ENCODE results near the gene FAM236D.
"Not testable (repeated sequence)": the region's sequence is repeated elsewhere in the genome, so short reads cannot be mapped to it uniquely, and the experiment has no call there.

Gene FAM236D

DNA sequence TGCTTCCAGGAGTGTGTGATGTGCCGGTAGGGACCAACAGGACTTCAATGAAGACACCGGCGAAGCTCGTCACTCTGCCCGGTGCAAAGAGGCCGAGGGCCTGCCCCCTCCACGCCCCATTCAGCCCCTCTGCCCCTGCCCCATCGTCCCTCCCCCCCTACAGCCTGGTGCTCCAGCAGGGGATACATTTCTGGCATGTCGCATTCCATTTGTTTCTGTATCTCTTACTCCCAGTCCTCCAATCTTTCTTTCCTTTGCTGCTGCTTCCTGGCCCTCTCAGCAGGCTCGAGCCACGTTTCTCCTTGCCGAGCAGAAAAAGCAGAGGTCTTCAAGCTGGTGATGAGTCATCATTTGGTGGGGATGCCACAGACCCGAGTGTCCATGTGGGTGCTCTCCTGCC, at the start of gene FAM236D:
TSS of gene FAM236D (minus strand) at position 101 of the 400 bp plus-strand sequence. CDS start at position 1, 100 bp downstream.
- POLR2A ChIA-PET (ENCODE audit: low non-redundant PET); DNase-seq (ENCODE audit: low spot score); CTCF ChIA-PET; H3K27ac ChIP-seq: not testable (repeated sequence)

DNA sequence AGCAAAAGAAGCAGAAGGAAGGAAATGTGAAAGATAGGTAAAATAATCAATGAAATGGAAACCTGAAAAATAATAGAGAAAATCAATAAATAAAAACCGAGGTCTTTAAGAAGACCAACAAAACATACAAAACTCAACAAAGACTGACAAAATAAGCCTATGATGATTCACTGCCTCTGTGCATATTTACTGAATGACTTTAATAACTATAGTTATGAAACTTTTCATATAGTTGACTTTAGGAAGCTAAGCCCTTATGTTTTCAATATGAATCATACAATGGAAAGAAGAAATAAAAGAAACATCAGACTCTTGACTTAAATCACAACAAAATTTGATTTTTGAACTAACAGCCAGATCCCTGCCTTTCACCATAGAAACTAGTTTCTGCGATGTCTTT, 29.5 kb upstream of the FAM236D start:
- POLR2A ChIA-PET (ENCODE audit: low non-redundant PET); H3K27ac ChIP-seq; CTCF ChIA-PET; DNase-seq (ENCODE audit: low spot score): not testable (repeated sequence)

DNA sequence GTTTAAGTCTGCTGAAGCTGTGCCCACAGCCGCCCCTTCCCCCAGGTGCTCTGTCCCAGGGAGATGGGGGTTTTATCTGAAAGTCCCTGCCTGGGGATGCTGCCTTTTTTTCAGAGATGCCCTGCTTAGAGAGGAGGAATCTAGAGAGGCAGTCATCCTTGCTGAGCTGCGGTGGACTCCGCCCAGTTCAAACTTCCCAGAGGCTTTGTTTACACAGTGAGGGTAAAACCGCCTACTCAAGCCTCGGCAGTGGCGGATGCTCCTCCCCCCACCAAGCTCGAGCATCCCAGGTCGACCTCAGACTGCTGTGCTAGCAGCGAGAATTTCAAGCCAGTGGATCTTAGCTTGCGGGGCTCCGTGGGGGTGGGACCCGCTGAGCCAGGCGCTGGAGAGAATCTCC, 22.7 kb upstream of the FAM236D start:
- DNase-seq (ENCODE audit: low spot score); CTCF ChIA-PET; POLR2A ChIA-PET (ENCODE audit: low non-redundant PET); H3K27ac ChIP-seq: not testable (repeated sequence)

DNA sequence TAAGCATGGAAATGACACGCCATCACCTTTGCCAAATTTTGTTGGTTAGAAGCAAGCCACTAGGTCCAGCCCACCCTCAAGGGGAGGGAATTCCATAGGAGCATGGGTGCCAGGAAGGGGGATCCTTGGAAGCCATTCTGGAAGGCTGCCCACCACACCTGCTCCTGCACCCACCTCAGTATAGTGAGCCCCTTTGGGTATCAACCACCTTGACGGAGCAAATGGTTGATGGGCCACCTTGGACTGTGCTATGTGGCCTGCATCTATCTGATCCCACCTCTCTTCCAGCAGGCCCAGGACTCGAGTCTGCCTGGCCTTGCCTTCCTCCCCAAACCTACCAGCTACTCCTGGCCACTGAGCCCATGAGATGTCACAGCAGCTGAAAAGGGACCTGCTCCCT, 17.6 kb downstream of the FAM236D start:
- H3K27ac ChIP-seq; POLR2A ChIA-PET (ENCODE audit: low non-redundant PET); DNase-seq (ENCODE audit: low spot score); CTCF ChIA-PET: not testable (repeated sequence)

DNA sequence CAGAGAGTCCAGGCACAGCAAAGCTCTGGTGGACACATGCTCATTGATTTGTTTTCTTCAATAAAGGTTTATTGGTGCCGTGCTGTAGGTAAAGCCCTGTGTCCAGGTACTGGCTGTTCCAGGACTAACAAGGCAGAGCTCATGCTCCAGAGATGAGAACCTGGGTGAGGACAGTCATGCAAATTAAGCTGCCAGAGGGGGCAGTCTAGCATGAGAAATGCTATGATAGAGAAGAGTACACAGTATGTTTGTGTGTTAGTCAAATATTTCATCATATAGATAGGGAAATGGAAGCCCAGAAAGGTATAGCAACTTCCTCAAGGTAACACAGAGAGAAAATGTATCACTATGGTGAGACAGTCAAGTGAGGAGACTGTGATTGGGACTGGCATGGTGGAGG, 19.9 kb downstream of the FAM236D start:
- DNase-seq (ENCODE audit: low spot score); H3K27ac ChIP-seq; CTCF ChIA-PET; POLR2A ChIA-PET (ENCODE audit: low non-redundant PET): not testable (repeated sequence)

DNA sequence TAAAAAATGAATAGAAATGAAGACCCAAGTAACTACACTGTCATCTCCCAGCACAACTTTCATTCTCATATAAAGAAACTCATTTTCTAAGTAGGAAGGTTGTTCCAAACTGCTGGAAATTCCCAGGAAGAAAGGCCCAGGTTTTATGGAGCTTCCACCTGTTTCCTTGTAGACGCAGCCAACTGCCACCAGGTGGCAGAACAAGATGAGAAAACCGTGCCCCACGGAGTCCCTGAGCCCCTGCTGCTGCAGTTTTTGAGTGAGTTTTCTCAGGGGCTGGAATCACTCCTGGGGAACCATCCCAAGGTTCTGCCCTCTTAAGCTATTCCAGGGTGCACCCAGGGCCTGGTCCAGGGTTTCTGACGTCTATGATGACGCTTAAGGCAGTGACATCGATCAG, 24.0 kb downstream of the FAM236D start:
- DNase-seq (ENCODE audit: low spot score); H3K27ac ChIP-seq; CTCF ChIA-PET; POLR2A ChIA-PET (ENCODE audit: low non-redundant PET): not testable (repeated sequence)

DNA sequence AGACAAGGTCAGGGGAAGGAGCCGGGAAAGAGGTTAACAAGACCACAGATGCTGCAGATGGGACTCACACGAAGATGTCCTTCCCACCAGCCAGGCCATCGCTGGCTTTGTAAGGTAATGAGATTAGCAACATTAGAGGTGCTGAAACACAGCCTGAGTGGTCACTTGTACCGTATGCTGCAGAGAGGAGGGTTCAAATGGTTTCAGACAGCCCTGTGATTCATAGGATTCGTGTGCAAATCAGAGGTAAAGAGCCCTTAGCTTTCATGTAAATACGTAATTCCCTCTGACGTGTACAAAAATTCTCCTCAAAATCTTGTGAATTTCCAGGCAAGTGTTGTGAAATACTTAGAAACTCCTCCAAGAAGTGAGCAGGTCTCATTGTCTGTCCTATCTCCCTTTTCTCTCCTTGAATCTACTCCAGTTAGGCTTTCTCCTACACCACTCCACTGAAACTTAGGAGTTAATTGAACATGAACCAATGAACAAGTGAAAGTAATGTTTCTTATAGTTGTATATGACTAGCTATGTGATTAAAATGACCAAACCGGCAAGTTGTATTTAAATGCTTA, 24.6 kb downstream of the FAM236D start:
- CTCF ChIA-PET; POLR2A ChIA-PET (ENCODE audit: low non-redundant PET); H3K27ac ChIP-seq; DNase-seq (ENCODE audit: low spot score): not testable (repeated sequence)

DNA sequence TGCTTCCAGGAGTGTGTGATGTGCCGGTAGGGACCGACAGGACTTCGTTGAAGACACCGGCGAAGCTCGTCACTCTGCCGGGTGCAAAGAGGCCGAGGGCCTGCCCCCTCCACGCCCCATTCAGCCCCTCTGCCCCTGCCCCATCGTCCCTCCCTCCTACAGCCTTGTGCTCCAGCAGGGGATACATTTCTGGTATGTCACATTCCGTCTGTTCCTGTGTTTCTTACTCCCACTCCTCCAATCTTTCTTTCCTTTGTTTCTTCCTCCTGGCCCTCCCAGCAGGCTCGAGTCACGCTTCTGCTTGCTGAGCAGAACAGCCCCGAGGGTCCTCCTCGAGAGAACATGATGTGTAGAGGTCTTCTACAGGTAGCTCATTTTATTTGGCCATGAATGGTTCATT, 25.4 kb downstream of the FAM236D start, which contains the start of gene FAM236B:
TSS of gene FAM236B (minus strand) at position 101 of the 400 bp plus-strand sequence. CDS start at position 1, 100 bp downstream.
- CTCF ChIA-PET; DNase-seq (ENCODE audit: low spot score); POLR2A ChIA-PET (ENCODE audit: low non-redundant PET); H3K27ac ChIP-seq: not testable (repeated sequence)

DNA sequence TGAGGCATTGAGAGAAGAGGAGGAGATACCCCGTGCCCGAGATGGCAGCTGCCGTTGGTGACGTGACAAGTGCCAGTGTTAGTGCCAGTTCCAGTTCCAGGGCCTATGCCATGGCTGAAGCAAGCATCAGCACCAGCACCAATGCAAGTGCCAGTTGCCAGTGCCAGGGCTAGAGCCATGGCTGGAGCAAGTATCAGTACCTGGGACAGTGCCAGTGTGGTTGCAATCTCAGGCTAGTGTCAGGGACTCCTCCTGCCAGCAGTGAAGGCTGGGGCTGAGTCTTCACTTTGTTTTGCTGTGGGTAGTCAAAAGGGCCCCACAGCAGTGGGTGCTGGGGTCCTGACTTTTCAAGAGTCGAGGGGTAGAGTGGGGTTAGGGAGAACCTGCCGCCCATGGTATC, 29.9 kb downstream of the FAM236D start:
- CTCF ChIA-PET; POLR2A ChIA-PET (ENCODE audit: low non-redundant PET); DNase-seq (ENCODE audit: low spot score); H3K27ac ChIP-seq: not testable (repeated sequence)

DNA sequence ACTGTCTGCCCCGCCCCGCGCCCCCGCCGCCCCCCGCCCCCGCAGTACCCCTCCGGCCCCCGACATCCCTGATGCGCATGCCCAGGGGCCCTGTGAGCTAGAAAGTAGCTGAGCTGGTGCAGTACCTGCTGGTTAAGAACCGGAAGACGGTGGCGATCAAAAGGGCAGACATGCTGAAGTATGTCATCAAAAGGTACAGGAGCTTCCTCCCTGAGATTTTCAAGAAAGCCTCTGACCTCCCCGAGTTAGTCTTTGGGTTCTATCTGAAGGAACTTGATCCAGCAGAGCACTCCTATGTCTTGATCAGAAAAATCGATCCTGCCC, 30.6 kb downstream of the FAM236D start:
- CTCF ChIA-PET; POLR2A ChIA-PET (ENCODE audit: low non-redundant PET); DNase-seq (ENCODE audit: low spot score); H3K27ac ChIP-seq: not testable (repeated sequence)

DNA sequence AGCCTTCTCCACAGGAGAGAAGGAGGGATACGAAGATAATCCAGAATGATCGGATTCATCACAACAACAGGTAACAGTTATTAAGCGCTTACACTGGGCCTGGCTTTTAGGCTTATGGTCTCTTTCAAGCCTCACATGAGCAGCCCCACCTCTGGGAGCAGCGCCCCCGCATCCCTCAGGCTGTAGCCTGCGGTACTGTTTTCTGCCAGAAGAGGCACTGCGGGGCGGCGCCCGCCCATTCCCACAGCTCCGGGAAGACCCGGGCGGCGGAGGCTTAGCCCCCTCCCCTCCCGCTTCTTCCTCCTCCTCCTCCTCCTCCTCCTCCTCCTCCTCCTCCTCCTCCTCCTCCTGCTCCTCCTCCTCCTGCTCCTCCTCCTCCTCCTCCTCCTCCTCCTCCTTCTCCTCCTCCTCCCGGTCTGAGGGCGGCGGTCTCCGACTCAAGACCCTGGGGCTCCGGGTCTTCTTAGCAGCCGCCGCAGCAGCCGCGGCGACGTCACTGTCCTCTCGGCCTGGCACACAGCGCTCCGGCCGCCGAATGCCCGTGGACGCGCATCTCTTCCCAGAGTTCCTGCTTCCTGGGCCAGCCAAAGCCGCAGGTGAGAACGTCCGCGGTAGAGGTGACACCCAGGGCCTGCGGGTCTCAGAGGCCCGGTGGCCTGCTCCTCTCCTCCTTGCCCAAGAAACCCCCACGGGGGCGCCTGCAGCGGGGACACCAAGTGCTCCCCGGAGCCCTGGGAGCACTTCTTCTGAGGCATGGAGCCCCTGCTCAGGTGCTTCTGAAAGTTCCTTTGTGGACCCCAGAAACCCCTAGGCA, 31.1 kb downstream of the FAM236D start, which contains the start of gene DMRTC1B:
TSS of gene DMRTC1B (plus strand) at position 238 of the 814 bp plus-strand sequence. CDS start 68,246 bp downstream, outside the sequence.
- DNase-seq (ENCODE audit: low spot score); CTCF ChIA-PET; POLR2A ChIA-PET (ENCODE audit: low non-redundant PET); H3K27ac ChIP-seq: not testable (repeated sequence)

DNA sequence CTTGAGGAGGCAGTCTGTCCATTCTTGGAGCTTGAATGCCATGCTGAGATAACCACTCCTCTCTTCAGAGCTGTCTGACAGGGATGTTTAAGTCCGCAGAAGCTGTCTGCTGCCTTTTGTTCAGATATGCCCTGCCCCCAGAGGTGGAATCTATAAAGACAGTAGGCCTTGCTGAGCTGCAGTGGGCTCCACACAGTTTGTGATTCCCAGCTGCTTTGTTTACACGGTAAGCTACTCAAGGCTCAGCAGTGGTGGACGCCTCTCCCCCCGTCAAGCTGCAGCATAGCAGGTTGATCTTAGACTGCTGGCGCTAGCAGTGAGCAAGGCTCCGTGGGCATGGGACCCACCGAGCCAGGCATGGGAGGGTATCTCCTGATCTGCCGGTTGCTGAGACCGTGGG, 47.6 kb downstream of the FAM236D start:
- POLR2A ChIA-PET (ENCODE audit: low non-redundant PET); DNase-seq (ENCODE audit: low spot score); CTCF ChIA-PET; H3K27ac ChIP-seq: not testable (repeated sequence)
